IMR-90 (cell line): ENCODE results near the gene SH2B3. TPM values are rescaled to one million over a fixed set of nuclear protein-coding genes. Genes with fewer than 3 reads are reported as not detected.

ENCODE experiments used
- ATAC-seq: fragments of 200-7000 bp; cut with Tn5 transposase; 2 replicates; pipeline ENCODE4 v1.9.1; 2020; ENCODE audit warnings: low read depth, mild to moderate bottlenecking, moderate library complexity
- BruUV-seq: library from RNA; stranded (reverse); fragments of 400-500 nt; replicated peaks from 2 replicates; lab custom pipeline; 2021; lab: Mats Ljungman, UMichigan
- CTCF ChIA-PET: fragments of 300-600 bp; formaldehyde crosslinking; extraction: SDS; loops from one replicate; lab custom pipeline; 2021; ENCODE audit warnings: antibody characterized with exemption; lab: Yijun Ruan, JAX
- POLR2A ChIA-PET: fragments of 300-600 bp; sonication (Branson Sonifier 250); formaldehyde crosslinking; loops from one replicate; lab custom pipeline; 2022; ENCODE audit warnings: antibody characterized with exemption; ENCODE audit not compliant: unreplicated experiment; lab: Charles Lee
- DNase-seq: peaks from one replicate; pipeline ENCODE4 v3.0.0; 2013
- H2AFZ ChIP-seq: replicated peaks from 2 replicates; pipeline ENCODE3; 2013; ENCODE audit warnings: low read length, mild to moderate bottlenecking; ENCODE audit not compliant: poor library complexity
- H2AK5ac ChIP-seq: 2 replicates; pipeline ENCODE4 v1.6.1; 2013; ENCODE audit warnings: low read depth, low read length, inconsistent platforms
- H2AK9ac ChIP-seq: replicated peaks from 2 replicates; pipeline ENCODE3; 2013; ENCODE audit warnings: mild to moderate bottlenecking, low read depth, low read length, moderate library complexity; ENCODE audit not compliant: poor library complexity
- H2BK120ac ChIP-seq: 2 replicates; pipeline ENCODE4 v1.6.1; 2013; ENCODE audit warnings: low read depth, low read length, inconsistent platforms
- H2BK15ac ChIP-seq: 3 replicates; pipeline ENCODE4 v1.6.1; 2013; ENCODE audit warnings: low read depth, low read length, inconsistent platforms
- H2BK20ac ChIP-seq: 2 replicates; pipeline ENCODE4 v1.6.1; 2013; ENCODE audit warnings: low read depth, mild to moderate bottlenecking, inconsistent platforms, low read length, moderate library complexity
- H2BK5ac ChIP-seq: 2 replicates; pipeline ENCODE4 v1.6.1; 2013; ENCODE audit warnings: mild to moderate bottlenecking, low read depth, low read length, inconsistent platforms; ENCODE audit not compliant: poor library complexity, severe bottlenecking
- H3K14ac ChIP-seq: replicated peaks from 2 replicates; pipeline ENCODE4 v1.6.1; 2013; ENCODE audit warnings: low read depth, low read length, inconsistent platforms
- H3K18ac ChIP-seq: 2 replicates; pipeline ENCODE4 v1.6.1; 2013; ENCODE audit warnings: low read depth, low read length, control low read depth
- H3K23ac ChIP-seq: 2 replicates; pipeline ENCODE4 v1.6.1; 2013; ENCODE audit warnings: low read depth, low read length, inconsistent platforms
- H3K27ac ChIP-seq: 2 replicates; pipeline ENCODE4 v1.5.1; 2013; ENCODE audit warnings: mild to moderate bottlenecking, control low read depth, low read length; ENCODE audit not compliant: insufficient read depth
- H3K27me3 ChIP-seq: 2 replicates; pipeline ENCODE4 v1.6.1; 2013; ENCODE audit warnings: low read length; ENCODE audit not compliant: control insufficient read depth, insufficient read depth
- H3K36me3 ChIP-seq: 2 replicates; pipeline ENCODE4 v1.6.1; 2013; ENCODE audit warnings: low read length, mixed read lengths; ENCODE audit not compliant: control insufficient read depth, insufficient read depth
- H3K4ac ChIP-seq: 2 replicates; pipeline ENCODE4 v1.6.1; 2013; ENCODE audit warnings: low read depth, low read length, inconsistent platforms
- H3K4me1 ChIP-seq: 2 replicates; pipeline ENCODE4 v1.6.1; 2013; ENCODE audit warnings: low read length, mixed read lengths; ENCODE audit not compliant: control insufficient read depth, insufficient read depth
- H3K4me2 ChIP-seq: 2 replicates; pipeline ENCODE4 v1.6.1; 2013; ENCODE audit warnings: low read depth, mild to moderate bottlenecking, control low read depth, low read length, moderate library complexity
- H3K4me3 ChIP-seq: 2 replicates; pipeline ENCODE4 v1.5.1; 2013; ENCODE audit warnings: low read depth, mild to moderate bottlenecking, control low read depth, low read length, moderate library complexity; ENCODE audit not compliant: insufficient read depth
- H3K56ac ChIP-seq: 2 replicates; pipeline ENCODE4 v1.6.1; 2013; ENCODE audit warnings: low read length, inconsistent platforms; ENCODE audit not compliant: insufficient read depth; ENCODE audit errors: extremely low read depth
- H3K79me1 ChIP-seq, 2 experiments: 2 replicates each; pipeline ENCODE4 v1.6.1; 2013; ENCODE audit warnings: low read length in 2 of 2, inconsistent platforms in 1 of 2, low read depth in 1 of 2
- H3K9ac ChIP-seq: 2 replicates; pipeline ENCODE4 v1.6.1; 2013; ENCODE audit warnings: low read depth, low read length, control low read depth
- H3K9me1 ChIP-seq: 2 replicates; pipeline ENCODE4 v1.6.1; 2013; ENCODE audit warnings: low read length, inconsistent platforms; ENCODE audit not compliant: insufficient read depth
- H3K9me3 ChIP-seq: 2 replicates; pipeline ENCODE4 v1.6.1; 2013; ENCODE audit warnings: low read length; ENCODE audit not compliant: control insufficient read depth, insufficient read depth
- H4K20me1 ChIP-seq: 2 replicates; pipeline ENCODE4 v1.6.1; 2013; ENCODE audit warnings: low read length, inconsistent platforms; ENCODE audit not compliant: insufficient read depth
- H4K5ac ChIP-seq: 2 replicates; pipeline ENCODE4 v1.6.1; 2013; ENCODE audit warnings: mild to moderate bottlenecking, low read depth, low read length, control low read depth
- H4K8ac ChIP-seq, 2 experiments: 2 replicates each; pipeline ENCODE4 v1.6.1; 2013; ENCODE audit warnings: low read depth in 2 of 2, low read length in 2 of 2, control low read depth in 1 of 2, inconsistent platforms in 1 of 2
- H4K91ac ChIP-seq: 2 replicates; pipeline ENCODE4 v1.6.1; 2013; ENCODE audit warnings: low read depth, low read length, inconsistent platforms; ENCODE audit not compliant: insufficient read depth
- MXI1 ChIP-seq: IDR thresholded peaks from 2 replicates; pipeline ENCODE4 v1.6.1; 2012; ENCODE audit warnings: low read depth, mild to moderate bottlenecking, low read length, moderate library complexity, borderline replicate concordance
- WGBS, 2 experiments: methylation state at CpG; one replicate each; pipeline versions ENCODE4 v1.1.5 to v1.1.7; 2013; ENCODE audit warnings: missing lambda C conversion rate in 2 of 2; ENCODE audit not compliant: insufficient read length in 1 of 2; ENCODE audit errors: extremely low coverage in 2 of 2; 5-methylcytosine and 5-hydroxymethylcytosine counted together
- dilution Hi-C: fragments of 300-500 bp; cut with HindIII; formaldehyde crosslinking; loops from one replicate; pipeline ENCODE4 v1.14.3; 2018; ENCODE audit warnings: low sequenced_read_pairs; ENCODE audit not compliant: unreplicated experiment
- in situ Hi-C: fragments of 300-500 bp; cut with MboI; formaldehyde crosslinking; loops from 3 replicates; pipeline ENCODE4 v1.14.3; 2019; ENCODE audit warnings: low sequenced_read_pairs, inconsistent platforms, mixed read lengths
- intact Hi-C: fragments of 100-400 bp; cut with micrococcal nuclease; formaldehyde crosslinking; loops from 2 replicates; pipeline ENCODE4 v1.10.0; 2022
- polyA plus RNA-seq, 3 experiments: library from polyadenylated mRNA; depleted of rRNA; stranded (reverse); fragments of >200 nt; gene quantifications; 2 replicates each; pipeline ENCODE4 v1.2.3, GENCODE V29; 2012; ENCODE audit warnings: low replicate concordance in 1 of 3
- total RNA-seq: library from RNA; depleted of rRNA; stranded (reverse); fragments of >200 nt; gene quantifications from 2 replicates; pipeline ENCODE4 v1.2.3, GENCODE V29; 2012

Gene SH2B3
- total and polyA plus RNA-seq, 2 of the 4 experiments (the other 2 are of a cell fraction) = 9.3 to 20.2 TPM

- Histone ChIP-seq H2AFZ (no peak overlapping the region), H3K36me3 (peaks cover 24% of the 10 kb centered on the region), H3K18ac (no peak overlapping the region), H4K8ac (no peak overlapping the region), H3K4me3 (no peak overlapping the region), H4K5ac (no peak overlapping the region), H3K9ac (no peak overlapping the region), H3K27me3 (no peaks in the 10 kb centered on the region), H3K14ac (no peak overlapping the region), H2BK5ac (no peak overlapping the region), H2BK20ac (no peak overlapping the region), H4K91ac (0 out of 2 replicates have a peak overlapping the region, but pooled peaks have one; percentile 2), H3K23ac (no peak overlapping the region), H2BK120ac (no peak overlapping the region), H2AK9ac (peak overlapping the region; percentile 74), H2BK15ac (no peak overlapping the region), H3K56ac (no peak overlapping the region), H3K9me3 (no peaks in the 10 kb centered on the region), H3K79me1 (peaks cover 14 to 94% of the 10 kb centered on the region in 2 experiments; a peak in 3 of 4 replicates), H3K27ac (no peak overlapping the region), H3K4ac (0 out of 2 replicates have a peak overlapping the region, but pooled peaks have one; percentile 42), H3K4me2 (no peak overlapping the region), H4K20me1 (peaks cover 84% of the 10 kb centered on the region), H3K4me1 (peaks cover 29% of the 10 kb centered on the region), H3K9me1 (peaks cover 48% of the 10 kb centered on the region), H2AK5ac (peak overlapping the region; percentile 31; the same call in 1 of the 2 replicates)
- dilution Hi-C loops (no loop called here), intact Hi-C loops (no loop called here), in situ Hi-C loops (no loop called here)
- WGBS, 2 experiments = 100% methylated on average over 1 of the region's 5 CpGs; no CpG with 5 or more reads in 1 of the 2 experiments
- POLR2A ChIA-PET = no interaction called here
- no TSS peak for BruUV-seq
- no peak for TF ChIP-seq MXI1
- ATAC-seq (no peak), DNase-seq (no peak)
- CTCF ChIA-PET = no interaction called here
These were observed 34.0 kb downstream of the SH2B3 start for GRCh38 chr12:111439657-111440151.
